HL-60 (cell line): ENCODE data around the gene EDARADD.

Experiments used
- SPI1 ChIP-seq: IDR thresholded peaks from 2 replicates; pipeline ENCODE4 v1.6.1; 2012; ENCODE audit warnings: low read depth, mild to moderate bottlenecking, borderline replicate concordance
- TF ChIP-seq, protein P1 (sequence below): IDR thresholded peaks from one replicate; pipeline ENCODE4 v1.5.1; 2011; ENCODE audit warnings: low read length, control low read depth, inconsistent platforms; ENCODE audit not compliant: insufficient read depth

DNA sequence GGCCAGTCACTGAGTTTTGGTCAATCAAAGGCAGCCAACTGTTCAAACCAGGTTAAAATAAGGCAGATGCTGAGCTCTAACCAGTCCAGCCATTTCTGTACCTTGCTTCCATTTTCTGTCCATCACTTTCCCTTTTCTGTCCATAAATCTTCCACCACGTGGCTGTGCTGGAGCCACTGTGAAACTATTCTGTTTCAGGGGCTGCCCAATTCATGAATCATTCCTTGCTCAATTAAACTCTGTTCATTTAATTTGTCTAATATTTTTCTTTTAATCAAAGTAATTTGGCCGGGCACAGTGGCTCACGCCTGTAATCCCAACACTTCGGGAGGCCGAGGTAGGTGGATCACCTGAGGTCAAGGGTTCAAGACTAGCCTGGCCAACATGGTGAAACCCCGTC lies 107.0 kb downstream of the EDARADD start:
- no peak for TF ChIP-seq SPI1
- TF ChIP-seq, protein P1, sequence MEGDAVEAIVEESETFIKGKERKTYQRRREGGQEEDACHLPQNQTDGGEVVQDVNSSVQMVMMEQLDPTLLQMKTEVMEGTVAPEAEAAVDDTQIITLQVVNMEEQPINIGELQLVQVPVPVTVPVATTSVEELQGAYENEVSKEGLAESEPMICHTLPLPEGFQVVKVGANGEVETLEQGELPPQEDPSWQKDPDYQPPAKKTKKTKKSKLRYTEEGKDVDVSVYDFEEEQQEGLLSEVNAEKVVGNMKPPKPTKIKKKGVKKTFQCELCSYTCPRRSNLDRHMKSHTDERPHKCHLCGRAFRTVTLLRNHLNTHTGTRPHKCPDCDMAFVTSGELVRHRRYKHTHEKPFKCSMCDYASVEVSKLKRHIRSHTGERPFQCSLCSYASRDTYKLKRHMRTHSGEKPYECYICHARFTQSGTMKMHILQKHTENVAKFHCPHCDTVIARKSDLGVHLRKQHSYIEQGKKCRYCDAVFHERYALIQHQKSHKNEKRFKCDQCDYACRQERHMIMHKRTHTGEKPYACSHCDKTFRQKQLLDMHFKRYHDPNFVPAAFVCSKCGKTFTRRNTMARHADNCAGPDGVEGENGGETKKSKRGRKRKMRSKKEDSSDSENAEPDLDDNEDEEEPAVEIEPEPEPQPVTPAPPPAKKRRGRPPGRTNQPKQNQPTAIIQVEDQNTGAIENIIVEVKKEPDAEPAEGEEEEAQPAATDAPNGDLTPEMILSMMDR, result no peak
